Measurements from ENCODE around the gene SLC25A26. TPM values are rescaled to one million over a fixed set of nuclear protein-coding genes. Genes with fewer than 3 reads are reported as not detected.

The SLC25A26 gene
- total and polyA plus RNA-seq, 2 of the 13 experiments (the other 11 are each of a cell fraction or from before 2014, with no cell fraction given) = 23.1 to 32.7 TPM

GRCh38 chr3:66261355-66261754 is 40.6 kb downstream of the SLC25A26 start:
- FAIRE-seq (no peak), DNase-seq (ENCODE audit: low spot score) (no peak), ATAC-seq (no peak)
- Histone ChIP-seq H2AFZ (ENCODE audit: low read length) (no peak overlapping the region), H3K4me1 (ENCODE audit: insufficient read depth, low read length) (no peaks in the 10 kb centered on the region), H3K36me3 (replicated peaks in 1 of 2; ENCODE audit: control insufficient read depth in 1 of 2, insufficient read depth in 2 of 2, low read length in 2 of 2) (peaks cover 5 to 11% of the 10 kb centered on the region in 2 experiments; a peak in 2 of 5 replicates), H3K9ac (ENCODE audit: insufficient read depth, low read depth, low read length) (no peak overlapping the region), H4K20me1 (ENCODE audit: insufficient read depth, low read length) (no peaks in the 10 kb centered on the region), H3K4me2 (ENCODE audit: low read depth, low read length) (no peak overlapping the region), H3K9me3 (ENCODE audit: low read length) (no peaks in the 10 kb centered on the region), H3K79me2 (ENCODE audit: insufficient read depth, low read length) (no peaks in the 10 kb centered on the region), H3K27ac (ENCODE audit: extremely low read length, insufficient read depth, low read length) (no peak overlapping the region), H3K27me3 (ENCODE audit: control insufficient read depth in 1 of 2, insufficient read depth in 2 of 2, low read length in 2 of 2) (no peaks in the 10 kb centered on the region), H3K4me3 (replicated peaks in 1 of 3; ENCODE audit: insufficient read depth in 1 of 3, low read depth in 2 of 3, low read length in 3 of 3) (no peak overlapping the region)
- WGBS (ENCODE audit: low lambda C conversion rate) = 98% methylated on average over 4 of the region's 4 CpGs
- in situ Hi-C loops (cut with HindIII; ENCODE audit: extremely low pct_ligation_motif_present, low pct_unique_long_range_greater_than_20kb) = no loop called here
- no TSS peak for BruUV-seq (replicated peaks)
- POLR2A ChIA-PET = no interaction called here
- intact Hi-C loops (cut with micrococcal nuclease; ENCODE audit: unreplicated experiment) = no loop called here
- no peak for TF ChIP-seq ZNF256 (CRISPR knock-in tag; conservative IDR thresholded peaks at IDR 0.05)
- TF ChIP-seq PAF1 (CRISPR knock-in tag; IDR thresholded peaks at IDR 0.05) = no peak
- TF ChIP-seq ZNF460 (CRISPR knock-in tag; IDR thresholded peaks at IDR 0.05; ENCODE audit: borderline replicate concordance) = no peak
- TF ChIP-seq MLLT10 (CRISPR knock-in tag; IDR thresholded peaks at IDR 0.05) = no peak
- no peak for TF ChIP-seq ISX (CRISPR knock-in tag; conservative IDR thresholded peaks at IDR 0.05)
- no peak for TF ChIP-seq NFKB2 (CRISPR knock-in tag; IDR thresholded peaks at IDR 0.05; ENCODE audit: borderline replicate concordance)
- no peak for TF ChIP-seq ZNF629 (CRISPR knock-in tag; conservative IDR thresholded peaks at IDR 0.05)
- TF ChIP-seq TERF1 (CRISPR knock-in tag; IDR thresholded peaks at IDR 0.05) = no peak
- no peak for TF ChIP-seq ZNF10 (CRISPR knock-in tag; IDR thresholded peaks at IDR 0.05; ENCODE audit: borderline replicate concordance, low read depth)
- TF ChIP-seq ARID3A (IDR thresholded peaks at IDR 0.05; ENCODE audit: low read depth, low read length) = no peak
- TF ChIP-seq IRF1 (CRISPR knock-in tag; IDR thresholded peaks at IDR 0.05; ENCODE audit: low read depth) = no peak
- no peak for TF ChIP-seq ZNF263 (CRISPR knock-in tag; IDR thresholded peaks at IDR 0.05)
- no peak for TF ChIP-seq KDM6A (CRISPR knock-in tag; IDR thresholded peaks at IDR 0.05; ENCODE audit: low read depth)
- CTCF ChIA-PET (ENCODE audit: low intra/inter-chr PET ratio, low total read pairs) = no interaction called here
